Activated gamma-delta T cell (primary cell): Measurements from ENCODE around the gene CDC42BPA.
"Not testable (repeated sequence)": the region's sequence is repeated elsewhere in the genome, so short reads cannot be mapped to it uniquely, and the experiment has no call there.

Experiments used
- DNase-seq: peaks from one replicate; lab custom pipeline; 2025; lab: John Stamatoyannopoulos, UW

The CDC42BPA gene

GRCh38 chr1:227311389-227312001 lies 6.8 kb downstream of the CDC42BPA start:
- DNase-seq, result no peak

- DNase-seq, result no peak
Measured at GRCh38 chr1:227308367-227309336, 9.6 kb downstream of the CDC42BPA start.

GRCh38 chr1:227306689-227307088 lies 11.6 kb downstream of the CDC42BPA start:
- DNase-seq, result no peak

- DNase-seq, result no peak
Measured at GRCh38 chr1:227305894-227306626, 12.2 kb downstream of the CDC42BPA start.

- DNase-seq, result no peak
Measured at GRCh38 chr1:227304665-227305064, 13.6 kb downstream of the CDC42BPA start.

- DNase-seq, result no peak
Measured at GRCh38 chr1:227303662-227304061, 14.6 kb downstream of the CDC42BPA start.

GRCh38 chr1:227300682-227301081 lies 17.6 kb downstream of the CDC42BPA start:
- no peak for DNase-seq

- no peak for DNase-seq
Measured at GRCh38 chr1:227299688-227300087, 18.6 kb downstream of the CDC42BPA start.

GRCh38 chr1:227299241-227299627 lies 19.1 kb downstream of the CDC42BPA start:
- DNase-seq, result no peak

- no peak for DNase-seq
Measured at GRCh38 chr1:227298512-227299240, 19.6 kb downstream of the CDC42BPA start.

- DNase-seq, result no peak
Measured at GRCh38 chr1:227297073-227297793, 21.1 kb downstream of the CDC42BPA start.

GRCh38 chr1:227295609-227296008 lies 22.7 kb downstream of the CDC42BPA start:
- DNase-seq, result no peak

- no peak for DNase-seq
Measured at GRCh38 chr1:227285745-227286144, 32.5 kb downstream of the CDC42BPA start.

- DNase-seq, result no peak
Measured at GRCh38 chr1:227281371-227281770, 36.9 kb downstream of the CDC42BPA start.

- DNase-seq, result no peak
Measured at GRCh38 chr1:227280836-227281235, 37.5 kb downstream of the CDC42BPA start.

GRCh38 chr1:227276156-227276693 lies 42.1 kb downstream of the CDC42BPA start:
- not testable (repeated sequence) for DNase-seq

- DNase-seq, result no peak
Measured at GRCh38 chr1:227273557-227273956, 44.7 kb downstream of the CDC42BPA start.

- no peak for DNase-seq
Measured at GRCh38 chr1:227272428-227272827, 45.9 kb downstream of the CDC42BPA start.

- DNase-seq, result no peak
Measured at GRCh38 chr1:227270554-227270953, 47.7 kb downstream of the CDC42BPA start.

- no peak for DNase-seq
Measured at GRCh38 chr1:227268943-227269342, 49.3 kb downstream of the CDC42BPA start.

GRCh38 chr1:227265891-227266290 lies 52.4 kb downstream of the CDC42BPA start:
- DNase-seq, result no peak
